Upper lobe of right lung (tissue), 1 donor: ENCODE data around the gene ZNF213. TPM values are rescaled to one million over a fixed set of nuclear protein-coding genes. Genes with fewer than 3 reads are reported as not detected.

ENCODE experiments used
- ATAC-seq: fragments of 200-7000 bp; cut with Tn5 transposase; one replicate; pipeline ENCODE4 v1.9.1; 2020; ENCODE audit warnings: mild to moderate bottlenecking, moderate library complexity
- DNase-seq: peaks from one replicate; pipeline ENCODE4 v3.0.0-alpha.2; 2020
- H3K27ac ChIP-seq: fragments of 200-600 bp; one replicate; pipeline ENCODE4 v1.8.0; 2022
- H3K27me3 ChIP-seq: fragments of 200-600 bp; one replicate; pipeline ENCODE4 v1.8.0; 2022; ENCODE audit warnings: mild to moderate bottlenecking
- H3K36me3 ChIP-seq: fragments of 200-600 bp; one replicate; pipeline ENCODE4 v1.8.0; 2022
- H3K4me1 ChIP-seq: fragments of 200-600 bp; one replicate; pipeline ENCODE4 v1.8.0; 2022
- H3K4me3 ChIP-seq: fragments of 200-600 bp; one replicate; pipeline ENCODE4 v1.8.0; 2022; ENCODE audit warnings: mild to moderate bottlenecking
- H3K9me3 ChIP-seq: fragments of 200-600 bp; one replicate; pipeline ENCODE4 v1.8.0; 2022
- CTCF ChIP-seq: fragments of 200-600 bp; IDR thresholded peaks from one replicate; pipeline ENCODE4 v1.8.0; 2022; ENCODE audit warnings: antibody characterized with exemption
- intact Hi-C: fragments of 100-400 bp; cut with DNase I; formaldehyde crosslinking; loops from one replicate; pipeline ENCODE4 v1.11.0; 2022
- total RNA-seq: library from RNA; stranded (reverse); fragmentation: NEBNext Ultra II Directional; extraction: Animal tissue kit (Norgen Biotek cat#: 25700); gene quantifications from one replicate; pipeline ENCODE4 v1.2.1, GENCODE V29; 2021
- donor health status: DM: no; HTN: yes; CAD: no; lungs with severe emphysema.

ZNF213 gene
- total RNA-seq, 1 donor from 2014 or later, result 9.1 TPM

GRCh38 chr16:3112058-3112880 is 22.6 kb upstream of the ZNF213 start, which contains the start of gene ZNF205:
Gene ZNF205, plus strand, starts transcription at chr16:3112586. Its CDS starts 845 bp downstream, at chr16:3113431.
- no peaks in the 10 kb centered on the region for H3K27me3 ChIP-seq
- intact Hi-C loops, result no loop called here
- H3K4me3 ChIP-seq, result peak within 1 kb of the TSS; percentile 70
- H3K9me3 ChIP-seq, result no peaks in the 10 kb centered on the region
- DNase-seq (peak; percentile 90), ATAC-seq (peak; percentile 97)
- H3K27ac ChIP-seq, result peak within 1 kb of the TSS; percentile 9
- peaks cover 12% of the 10 kb centered on the region for H3K36me3 ChIP-seq
- H3K4me1 ChIP-seq, result peaks cover 21% of the 10 kb centered on the region
- TF ChIP-seq CTCF, result no peak

- H3K36me3 ChIP-seq, result peaks cover 12% of the 10 kb centered on the region
- H3K9me3 ChIP-seq, result no peaks in the 10 kb centered on the region
- H3K4me1 ChIP-seq, result peaks cover 21% of the 10 kb centered on the region
- no peak for TF ChIP-seq CTCF
- no peak for ATAC-seq
- intact Hi-C loops, result no loop called here
- peak overlapping the region; percentile 70 for H3K4me3 ChIP-seq
- peak overlapping the region; percentile 9 for H3K27ac ChIP-seq
- no peaks in the 10 kb centered on the region for H3K27me3 ChIP-seq
- no peak for DNase-seq
These were observed 21.8 kb upstream of the ZNF213 start for GRCh38 chr16:3112881-3113574.

- Histone ChIP-seq H3K4me1 (peaks cover 21% of the 10 kb centered on the region), H3K27ac (no peak overlapping the region), H3K4me3 (peak overlapping the region; percentile 70), H3K36me3 (peaks cover 12% of the 10 kb centered on the region), H3K9me3 (no peaks in the 10 kb centered on the region), H3K27me3 (no peaks in the 10 kb centered on the region)
- no peak for TF ChIP-seq CTCF
- DNase-seq (no peak), ATAC-seq (no peak)
- intact Hi-C loops, result no loop called here
These were observed 20.9 kb upstream of the ZNF213 start for GRCh38 chr16:3113765-3114479.

- no peak overlapping the region for H3K4me3 ChIP-seq
- H3K4me1 ChIP-seq, result peaks cover 21% of the 10 kb centered on the region
- ATAC-seq, result no peak
- no peaks in the 10 kb centered on the region for H3K27me3 ChIP-seq
- intact Hi-C loops, result no loop called here
- no peak for DNase-seq
- no peak overlapping the region for H3K27ac ChIP-seq
- H3K9me3 ChIP-seq, result no peaks in the 10 kb centered on the region
- TF ChIP-seq CTCF, result no peak
- H3K36me3 ChIP-seq, result peaks cover 22% of the 10 kb centered on the region
These were observed 19.8 kb upstream of the ZNF213 start for GRCh38 chr16:3115003-3115402.

GRCh38 chr16:3115561-3115960 is 19.3 kb upstream of the ZNF213 start:
- Histone ChIP-seq H3K4me1 (peaks cover 21% of the 10 kb centered on the region), H3K36me3 (peaks cover 28% of the 10 kb centered on the region), H3K4me3 (no peak overlapping the region), H3K9me3 (no peaks in the 10 kb centered on the region), H3K27me3 (no peaks in the 10 kb centered on the region), H3K27ac (no peak overlapping the region)
- intact Hi-C loops, result no loop called here
- no peak for TF ChIP-seq CTCF
- no peak for DNase-seq
- ATAC-seq, result no peak
